SK-N-SH treated with all-trans-retinoic acid at 6 μM for 48 hours (cell line): ENCODE results near the gene VCP.

Experiments
- ATAC-seq: fragments of 200-7000 bp; cut with Tn5 transposase; 3 replicates; pipeline ENCODE4 v1.9.1; 2020; ENCODE audit warnings: mild to moderate bottlenecking, moderate library complexity
- ARNTL ChIP-seq: fragments of 450-650 bp; formaldehyde crosslinking; IDR thresholded peaks from 2 replicates; pipeline ENCODE4 v1.5.0; 2020; ENCODE audit warnings: low read depth, mild to moderate bottlenecking, moderate library complexity, borderline replicate concordance
- BACH2 ChIP-seq: fragments of 250-450 bp; sonication (Bioruptor Pico); IDR thresholded peaks from 2 replicates; pipeline ENCODE4 v1.9.0; 2021; ENCODE audit warnings: mild to moderate bottlenecking, borderline replicate concordance
- CSDC2 ChIP-seq: fragments of 250-450 bp; sonication (Bioruptor Pico); IDR thresholded peaks from 2 replicates; pipeline ENCODE4 v1.5.0; 2020; ENCODE audit warnings: mild to moderate bottlenecking, moderate library complexity
- ESRRG ChIP-seq: fragments of 250-450 bp; sonication (Bioruptor Pico); IDR thresholded peaks from 2 replicates; pipeline ENCODE4 v1.6.1; 2021; ENCODE audit warnings: mild to moderate bottlenecking
- GLIS3 ChIP-seq: fragments of 250-450 bp; sonication (Bioruptor Pico); IDR thresholded peaks from 2 replicates; pipeline ENCODE4 v1.5.0; 2020; ENCODE audit warnings: mild to moderate bottlenecking, moderate library complexity
- ISL1 ChIP-seq: fragments of 250-450 bp; sonication (Bioruptor Pico); IDR thresholded peaks from 2 replicates; pipeline ENCODE4 v2.1.2; 2022; ENCODE audit warnings: mild to moderate bottlenecking, moderate library complexity
- OSR1 ChIP-seq: fragments of 250-450 bp; sonication (Bioruptor Pico); IDR thresholded peaks from 2 replicates; pipeline ENCODE4 v1.8.0; 2022; ENCODE audit warnings: moderate library complexity, mild to moderate bottlenecking, inconsistent platforms
- PPARA ChIP-seq: fragments of 250-450 bp; sonication (Bioruptor Pico); IDR thresholded peaks from 2 replicates; pipeline ENCODE4 v1.5.0; 2020; ENCODE audit warnings: mild to moderate bottlenecking, borderline replicate concordance
- RARB ChIP-seq: fragments of 250-450 bp; sonication (Bioruptor Pico); IDR thresholded peaks from 2 replicates; pipeline ENCODE4 v1.8.0; 2021; ENCODE audit warnings: mild to moderate bottlenecking, moderate library complexity
- SNAI2 ChIP-seq: fragments of 250-450 bp; sonication (Bioruptor Pico); IDR thresholded peaks from 2 replicates; pipeline ENCODE4 v1.5.0; 2020; ENCODE audit warnings: mild to moderate bottlenecking, moderate library complexity
- TCF4 ChIP-seq: fragments of 250-450 bp; sonication (Bioruptor Pico); IDR thresholded peaks from 2 replicates; pipeline ENCODE4 v1.8.0; 2021; ENCODE audit warnings: mild to moderate bottlenecking, moderate library complexity, borderline replicate concordance
- TOX ChIP-seq: fragments of 250-450 bp; sonication (Bioruptor Pico); IDR thresholded peaks from 2 replicates; pipeline ENCODE4 v1.8.0; 2021; ENCODE audit warnings: mild to moderate bottlenecking, moderate library complexity, borderline replicate concordance
- ZC3H10 ChIP-seq: fragments of 250-450 bp; sonication (Bioruptor Pico); IDR thresholded peaks from 2 replicates; pipeline ENCODE4 v1.5.1; 2021; ENCODE audit warnings: mild to moderate bottlenecking, moderate library complexity
- ZFP3 ChIP-seq: fragments of 250-450 bp; sonication (Bioruptor Pico); IDR thresholded peaks from 2 replicates; pipeline ENCODE4 v1.5.0; 2020; ENCODE audit warnings: mild to moderate bottlenecking, moderate library complexity
- ZFP30 ChIP-seq: fragments of 450-650 bp; formaldehyde crosslinking; IDR thresholded peaks from 2 replicates; pipeline ENCODE4 v1.5.0; 2022; ENCODE audit warnings: mild to moderate bottlenecking, moderate library complexity
- ZNF565 ChIP-seq: fragments of 450-650 bp; formaldehyde crosslinking; conservative IDR thresholded peaks from 2 replicates; pipeline ENCODE4 v1.5.0; 2020; ENCODE audit warnings: low read depth, mild to moderate bottlenecking, moderate library complexity
- ZNF70 ChIP-seq: fragments of 450-650 bp; formaldehyde crosslinking; IDR thresholded peaks from 2 replicates; pipeline ENCODE4 v1.5.0; 2020; ENCODE audit warnings: mild to moderate bottlenecking, moderate library complexity
- ZNF8 ChIP-seq: fragments of 450-650 bp; formaldehyde crosslinking; IDR thresholded peaks from 2 replicates; pipeline ENCODE4 v1.5.0; 2020; ENCODE audit warnings: mild to moderate bottlenecking, moderate library complexity
- TF ChIP-seq, protein P1 (sequence below): fragments of 250-450 bp; sonication (Bioruptor Pico); IDR thresholded peaks from 2 replicates; pipeline ENCODE4 v1.8.0; 2020; ENCODE audit warnings: mild to moderate bottlenecking, moderate library complexity, borderline replicate concordance
- TF ChIP-seq, protein P2 (sequence below): fragments of 250-450 bp; sonication (Bioruptor Pico); IDR thresholded peaks from 2 replicates; pipeline ENCODE4 v1.5.0; 2020; ENCODE audit warnings: mild to moderate bottlenecking, moderate library complexity
- TF ChIP-seq, protein P3 (sequence below): fragments of 250-450 bp; sonication (Bioruptor Pico); IDR thresholded peaks from 2 replicates; pipeline ENCODE4 v1.5.1; 2020; ENCODE audit warnings: low read depth, mild to moderate bottlenecking, moderate library complexity

The VCP gene

DNA sequence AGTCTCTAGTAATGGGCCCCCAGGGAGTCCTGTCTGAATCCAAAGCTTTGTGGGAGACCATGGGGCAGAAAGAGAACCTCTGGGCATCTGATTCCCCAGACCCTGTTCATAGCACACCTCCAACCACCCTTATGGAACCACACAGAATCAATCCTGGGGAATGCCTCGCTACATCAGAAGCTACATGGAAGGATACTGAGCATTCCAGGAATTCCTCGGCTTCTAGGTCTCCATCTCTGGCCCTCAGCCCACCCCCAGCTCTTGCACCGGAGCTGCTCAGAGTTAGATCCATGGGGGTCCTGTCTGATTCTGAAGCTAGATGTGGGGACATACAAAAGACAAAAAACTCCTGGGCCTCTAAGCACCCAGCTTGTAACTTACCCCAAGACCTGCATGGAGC, 28.4 kb downstream of the VCP start:
- no peak for TF ChIP-seq RARB (CRISPR knock-in tag)
- no peak for TF ChIP-seq GLIS3 (CRISPR knock-in tag)
- no peak for TF ChIP-seq SNAI2
- TF ChIP-seq, protein P1, sequence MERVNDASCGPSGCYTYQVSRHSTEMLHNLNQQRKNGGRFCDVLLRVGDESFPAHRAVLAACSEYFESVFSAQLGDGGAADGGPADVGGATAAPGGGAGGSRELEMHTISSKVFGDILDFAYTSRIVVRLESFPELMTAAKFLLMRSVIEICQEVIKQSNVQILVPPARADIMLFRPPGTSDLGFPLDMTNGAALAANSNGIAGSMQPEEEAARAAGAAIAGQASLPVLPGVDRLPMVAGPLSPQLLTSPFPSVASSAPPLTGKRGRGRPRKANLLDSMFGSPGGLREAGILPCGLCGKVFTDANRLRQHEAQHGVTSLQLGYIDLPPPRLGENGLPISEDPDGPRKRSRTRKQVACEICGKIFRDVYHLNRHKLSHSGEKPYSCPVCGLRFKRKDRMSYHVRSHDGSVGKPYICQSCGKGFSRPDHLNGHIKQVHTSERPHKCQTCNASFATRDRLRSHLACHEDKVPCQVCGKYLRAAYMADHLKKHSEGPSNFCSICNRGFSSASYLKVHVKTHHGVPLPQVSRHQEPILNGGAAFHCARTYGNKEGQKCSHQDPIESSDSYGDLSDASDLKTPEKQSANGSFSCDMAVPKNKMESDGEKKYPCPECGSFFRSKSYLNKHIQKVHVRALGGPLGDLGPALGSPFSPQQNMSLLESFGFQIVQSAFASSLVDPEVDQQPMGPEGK: no peak
- TF ChIP-seq ZNF70 (CRISPR knock-in tag): no peak
- ATAC-seq: peak; percentile 18; the same call in 2 of the 3 replicates

DNA sequence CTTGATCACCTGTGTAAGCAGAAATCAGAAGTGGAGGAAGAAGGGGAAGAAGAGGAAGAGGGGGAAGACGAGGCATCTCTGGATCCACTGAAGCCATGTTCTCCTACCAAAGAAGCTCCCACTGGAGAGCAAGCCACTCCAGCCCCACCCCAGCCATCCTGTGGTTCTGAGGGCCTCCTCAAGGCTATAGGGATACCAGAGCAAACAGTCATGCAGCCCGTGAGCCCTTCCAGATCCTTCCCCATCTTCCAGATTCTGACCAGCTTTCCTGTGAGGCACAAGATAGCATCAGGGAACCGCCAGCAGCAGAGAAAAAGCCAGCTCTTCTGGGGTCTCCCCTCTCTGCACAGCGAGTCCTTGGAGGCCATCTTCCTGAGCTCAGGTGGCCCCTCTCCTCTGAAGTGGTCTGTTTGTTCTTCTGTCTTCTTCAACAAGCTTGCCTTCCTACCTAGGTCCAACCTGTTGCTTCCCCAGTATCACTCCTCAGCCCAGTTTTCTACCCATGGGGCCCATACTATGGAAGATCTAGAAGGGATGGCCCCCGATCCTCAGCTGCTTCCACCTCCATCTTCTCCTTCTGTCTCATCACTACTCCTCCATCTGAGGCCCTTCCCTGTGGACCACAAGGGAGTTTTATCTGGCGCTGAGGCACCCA, 29.4 kb downstream of the VCP start:
- ATAC-seq: no peak
- TF ChIP-seq OSR1 (no peak), ZC3H10 (no peak), RARB (CRISPR knock-in tag) (no peak), ZNF70 (CRISPR knock-in tag) (no peak), ARNTL (CRISPR knock-in tag) (no peak), CSDC2 (no peak), ZFP30 (no peak), GLIS3 (CRISPR knock-in tag) (no peak), ZNF565 (CRISPR knock-in tag) (no peak), ESRRG (CRISPR knock-in tag) (no peak), ZFP3 (no peak), BACH2 (CRISPR knock-in tag) (no peak), TCF4 (CRISPR knock-in tag) (no peak)
- TF ChIP-seq, protein P2, sequence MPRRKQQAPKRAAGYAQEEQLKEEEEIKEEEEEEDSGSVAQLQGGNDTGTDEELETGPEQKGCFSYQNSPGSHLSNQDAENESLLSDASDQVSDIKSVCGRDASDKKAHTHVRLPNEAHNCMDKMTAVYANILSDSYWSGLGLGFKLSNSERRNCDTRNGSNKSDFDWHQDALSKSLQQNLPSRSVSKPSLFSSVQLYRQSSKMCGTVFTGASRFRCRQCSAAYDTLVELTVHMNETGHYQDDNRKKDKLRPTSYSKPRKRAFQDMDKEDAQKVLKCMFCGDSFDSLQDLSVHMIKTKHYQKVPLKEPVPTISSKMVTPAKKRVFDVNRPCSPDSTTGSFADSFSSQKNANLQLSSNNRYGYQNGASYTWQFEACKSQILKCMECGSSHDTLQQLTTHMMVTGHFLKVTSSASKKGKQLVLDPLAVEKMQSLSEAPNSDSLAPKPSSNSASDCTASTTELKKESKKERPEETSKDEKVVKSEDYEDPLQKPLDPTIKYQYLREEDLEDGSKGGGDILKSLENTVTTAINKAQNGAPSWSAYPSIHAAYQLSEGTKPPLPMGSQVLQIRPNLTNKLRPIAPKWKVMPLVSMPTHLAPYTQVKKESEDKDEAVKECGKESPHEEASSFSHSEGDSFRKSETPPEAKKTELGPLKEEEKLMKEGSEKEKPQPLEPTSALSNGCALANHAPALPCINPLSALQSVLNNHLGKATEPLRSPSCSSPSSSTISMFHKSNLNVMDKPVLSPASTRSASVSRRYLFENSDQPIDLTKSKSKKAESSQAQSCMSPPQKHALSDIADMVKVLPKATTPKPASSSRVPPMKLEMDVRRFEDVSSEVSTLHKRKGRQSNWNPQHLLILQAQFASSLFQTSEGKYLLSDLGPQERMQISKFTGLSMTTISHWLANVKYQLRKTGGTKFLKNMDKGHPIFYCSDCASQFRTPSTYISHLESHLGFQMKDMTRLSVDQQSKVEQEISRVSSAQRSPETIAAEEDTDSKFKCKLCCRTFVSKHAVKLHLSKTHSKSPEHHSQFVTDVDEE (CRISPR knock-in tag): no peak
- TF ChIP-seq, protein P3, sequence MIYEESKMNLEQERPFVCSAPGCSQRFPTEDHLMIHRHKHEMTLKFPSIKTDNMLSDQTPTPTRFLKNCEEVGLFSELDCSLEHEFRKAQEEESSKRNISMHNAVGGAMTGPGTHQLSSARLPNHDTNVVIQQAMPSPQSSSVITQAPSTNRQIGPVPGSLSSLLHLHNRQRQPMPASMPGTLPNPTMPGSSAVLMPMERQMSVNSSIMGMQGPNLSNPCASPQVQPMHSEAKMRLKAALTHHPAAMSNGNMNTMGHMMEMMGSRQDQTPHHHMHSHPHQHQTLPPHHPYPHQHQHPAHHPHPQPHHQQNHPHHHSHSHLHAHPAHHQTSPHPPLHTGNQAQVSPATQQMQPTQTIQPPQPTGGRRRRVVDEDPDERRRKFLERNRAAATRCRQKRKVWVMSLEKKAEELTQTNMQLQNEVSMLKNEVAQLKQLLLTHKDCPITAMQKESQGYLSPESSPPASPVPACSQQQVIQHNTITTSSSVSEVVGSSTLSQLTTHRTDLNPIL (CRISPR knock-in tag): no peak

DNA sequence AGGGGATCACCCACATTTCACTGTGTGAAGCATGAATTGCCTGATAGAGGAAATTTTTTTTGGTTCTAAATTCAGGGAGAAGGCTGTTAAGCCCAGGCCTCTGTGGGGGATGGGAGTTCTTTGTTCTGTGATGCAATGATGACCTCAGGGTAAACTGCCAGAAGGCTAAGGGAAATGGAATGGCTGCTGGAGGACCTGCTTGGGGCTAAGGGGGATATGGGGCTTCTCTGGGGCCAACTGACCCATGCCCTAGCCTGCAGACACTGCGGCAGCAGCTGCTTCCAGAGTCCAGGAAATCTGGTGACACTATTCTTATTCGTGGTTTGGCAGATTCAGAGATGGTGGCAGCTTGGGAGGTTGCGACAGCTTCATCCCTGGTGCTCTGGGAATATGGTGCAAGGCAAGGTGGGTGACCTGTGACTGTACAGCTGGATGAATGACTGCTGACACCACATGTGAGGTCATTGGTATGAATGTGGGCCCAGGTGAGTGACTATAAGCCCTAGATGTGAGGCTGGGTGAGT, 30.3 kb downstream of the VCP start:
- TF ChIP-seq ESRRG (CRISPR knock-in tag) (no peak), ZNF70 (CRISPR knock-in tag) (no peak), ARNTL (CRISPR knock-in tag) (no peak), ZFP3 (no peak), BACH2 (CRISPR knock-in tag) (no peak), PPARA (CRISPR knock-in tag) (no peak), ZNF8 (no peak), TOX (no peak), GLIS3 (CRISPR knock-in tag) (no peak)
- TF ChIP-seq, all 23 proteins: peak for 0
- no peak for ATAC-seq

DNA sequence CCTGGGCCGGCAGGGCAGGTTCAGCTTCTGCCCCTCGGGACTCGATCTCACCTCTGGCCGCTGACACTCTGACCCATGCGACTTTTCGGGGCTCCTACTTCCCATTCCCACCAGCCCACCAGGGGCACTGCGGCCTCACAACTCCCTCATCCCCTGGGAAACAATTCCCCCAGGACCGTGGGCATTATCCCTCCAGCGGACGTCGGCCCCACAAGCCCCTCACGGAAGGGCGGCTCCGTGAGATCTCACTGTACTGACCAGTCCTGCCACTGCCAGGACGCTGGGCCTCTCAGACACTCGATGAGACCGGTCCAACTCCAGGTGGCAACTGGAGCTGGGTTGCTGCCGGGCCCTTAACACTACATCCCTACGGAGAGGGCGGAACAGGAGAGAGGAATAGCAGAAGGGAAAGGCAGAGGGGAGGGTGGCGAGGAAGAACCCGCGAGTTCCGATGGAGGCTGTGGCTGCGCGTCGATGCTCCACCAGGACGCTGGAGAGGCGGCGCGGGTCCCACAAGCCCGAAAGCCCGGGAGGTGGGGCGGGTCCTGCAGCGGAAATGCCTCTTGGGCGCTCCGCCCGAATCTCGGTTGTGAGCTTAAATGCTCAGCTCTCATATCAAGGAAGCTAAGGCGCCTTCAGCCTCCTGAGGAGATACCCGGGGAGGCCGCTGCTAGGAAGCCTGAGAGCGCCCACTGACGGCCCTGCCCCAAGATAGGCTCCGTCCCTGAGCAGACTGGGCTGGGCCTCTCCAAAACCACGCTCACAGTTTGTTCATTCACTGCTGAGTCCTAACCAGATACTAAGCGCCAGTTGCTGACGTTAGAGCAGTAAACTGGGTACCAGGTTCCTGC, 36.3 kb downstream of the VCP start:
- TF ChIP-seq RARB (CRISPR knock-in tag) (no peak), ESRRG (CRISPR knock-in tag) (no peak), ZC3H10 (no peak), PPARA (CRISPR knock-in tag) (no peak)
- ATAC-seq: no peak

DNA sequence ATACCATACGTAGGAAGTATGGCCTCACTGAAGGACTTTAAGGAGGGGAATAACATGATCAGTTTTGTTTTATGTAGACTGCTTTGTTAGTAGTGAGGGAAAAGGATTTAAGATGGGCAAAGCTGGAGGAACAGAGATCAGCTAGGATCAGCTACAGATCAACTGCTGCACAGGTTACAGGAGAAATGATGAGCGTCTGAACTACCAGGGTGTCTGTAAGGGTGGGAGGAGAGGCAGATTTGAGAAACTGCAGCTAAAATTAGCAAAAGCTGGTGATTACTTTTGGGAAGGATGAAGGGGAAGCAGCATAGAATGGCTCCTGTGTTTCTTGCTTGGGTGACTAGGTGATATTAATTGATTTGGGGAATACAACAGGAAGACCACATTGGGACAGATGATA, 39.3 kb downstream of the VCP start:
- no peak for ATAC-seq
- TF ChIP-seq PPARA (CRISPR knock-in tag) (no peak), GLIS3 (CRISPR knock-in tag) (no peak), BACH2 (CRISPR knock-in tag) (no peak), ESRRG (CRISPR knock-in tag) (no peak), ISL1 (CRISPR knock-in tag) (no peak), ZNF8 (no peak), RARB (CRISPR knock-in tag) (no peak), ARNTL (CRISPR knock-in tag) (no peak), CSDC2 (no peak), SNAI2 (no peak), ZFP30 (no peak), ZC3H10 (no peak), ZNF70 (CRISPR knock-in tag) (no peak)
- TF ChIP-seq, protein P2 (CRISPR knock-in tag): no peak
- TF ChIP-seq, protein P3 (CRISPR knock-in tag): no peak
- TF ChIP-seq, all 23 proteins: peak for 0
